ENCODE data around the gene FANCL.

- TF ChIP-seq, protein P1, sequence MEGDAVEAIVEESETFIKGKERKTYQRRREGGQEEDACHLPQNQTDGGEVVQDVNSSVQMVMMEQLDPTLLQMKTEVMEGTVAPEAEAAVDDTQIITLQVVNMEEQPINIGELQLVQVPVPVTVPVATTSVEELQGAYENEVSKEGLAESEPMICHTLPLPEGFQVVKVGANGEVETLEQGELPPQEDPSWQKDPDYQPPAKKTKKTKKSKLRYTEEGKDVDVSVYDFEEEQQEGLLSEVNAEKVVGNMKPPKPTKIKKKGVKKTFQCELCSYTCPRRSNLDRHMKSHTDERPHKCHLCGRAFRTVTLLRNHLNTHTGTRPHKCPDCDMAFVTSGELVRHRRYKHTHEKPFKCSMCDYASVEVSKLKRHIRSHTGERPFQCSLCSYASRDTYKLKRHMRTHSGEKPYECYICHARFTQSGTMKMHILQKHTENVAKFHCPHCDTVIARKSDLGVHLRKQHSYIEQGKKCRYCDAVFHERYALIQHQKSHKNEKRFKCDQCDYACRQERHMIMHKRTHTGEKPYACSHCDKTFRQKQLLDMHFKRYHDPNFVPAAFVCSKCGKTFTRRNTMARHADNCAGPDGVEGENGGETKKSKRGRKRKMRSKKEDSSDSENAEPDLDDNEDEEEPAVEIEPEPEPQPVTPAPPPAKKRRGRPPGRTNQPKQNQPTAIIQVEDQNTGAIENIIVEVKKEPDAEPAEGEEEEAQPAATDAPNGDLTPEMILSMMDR (IDR thresholded peaks at IDR 0.05; ENCODE audit: borderline replicate concordance, extremely low read depth, low read length, poor library complexity, severe bottlenecking) = no peak
- TF ChIP-seq EZH2 (IDR thresholded peaks at IDR 0.05; ENCODE audit: borderline replicate concordance, low read depth, low read length, severe bottlenecking) = no peak
These were observed 119.1 kb downstream of the FANCL start for GRCh38 chr2:58122040-58122439.
